Measurements from ENCODE around the gene LHFPL6.

GRCh38 chr13:39646122-39646521 is 43.1 kb upstream of the LHFPL6 start:
- TF ChIP-seq, protein P1, sequence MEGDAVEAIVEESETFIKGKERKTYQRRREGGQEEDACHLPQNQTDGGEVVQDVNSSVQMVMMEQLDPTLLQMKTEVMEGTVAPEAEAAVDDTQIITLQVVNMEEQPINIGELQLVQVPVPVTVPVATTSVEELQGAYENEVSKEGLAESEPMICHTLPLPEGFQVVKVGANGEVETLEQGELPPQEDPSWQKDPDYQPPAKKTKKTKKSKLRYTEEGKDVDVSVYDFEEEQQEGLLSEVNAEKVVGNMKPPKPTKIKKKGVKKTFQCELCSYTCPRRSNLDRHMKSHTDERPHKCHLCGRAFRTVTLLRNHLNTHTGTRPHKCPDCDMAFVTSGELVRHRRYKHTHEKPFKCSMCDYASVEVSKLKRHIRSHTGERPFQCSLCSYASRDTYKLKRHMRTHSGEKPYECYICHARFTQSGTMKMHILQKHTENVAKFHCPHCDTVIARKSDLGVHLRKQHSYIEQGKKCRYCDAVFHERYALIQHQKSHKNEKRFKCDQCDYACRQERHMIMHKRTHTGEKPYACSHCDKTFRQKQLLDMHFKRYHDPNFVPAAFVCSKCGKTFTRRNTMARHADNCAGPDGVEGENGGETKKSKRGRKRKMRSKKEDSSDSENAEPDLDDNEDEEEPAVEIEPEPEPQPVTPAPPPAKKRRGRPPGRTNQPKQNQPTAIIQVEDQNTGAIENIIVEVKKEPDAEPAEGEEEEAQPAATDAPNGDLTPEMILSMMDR (conservative IDR thresholded peaks at IDR 0.05): no peak
- no peak for TF ChIP-seq EZH2 (IDR thresholded peaks at IDR 0.05; ENCODE audit: low read depth)

Measured in PC-9 (cell line).